Stimulated activated effector memory CD8-positive, alpha-beta T cell treated with anti-CD3 and anti-CD28 coated beads, Interleukin-12 subunit alpha, Interleukin-12 subunit beta, amount 100 ng/mL, for 72 hours (primary cell): ENCODE results near the gene CREB3.
A peak's percentile ranks its signal among the peaks of the same experiment; 100 is the strongest.

Experiments
- ATAC-seq: fragments of 150-1000 bp; cut with Tn5 transposase; 2 replicates; pipeline ENCODE4 v1.10.0; 2021
- DNase-seq, 2 donors: peaks; one replicate each; pipeline ENCODE4 v3.0.0; 2021 to 2022; ENCODE audit warnings: low spot score in 2 of 2
- H3K27ac Mint-ChIP-seq: one replicate; pipeline ENCODE4 v1.8.0; 2022; ENCODE audit warnings: mild to moderate bottlenecking, mixed read lengths
- H3K36me3 Mint-ChIP-seq: one replicate; pipeline ENCODE4 v1.8.0; 2022; ENCODE audit warnings: mild to moderate bottlenecking, mixed read lengths
- H3K4me1 Mint-ChIP-seq: one replicate; pipeline ENCODE4 v1.8.0; 2022; ENCODE audit warnings: mixed read lengths
- H3K4me3 Mint-ChIP-seq: one replicate; pipeline ENCODE4 v1.8.0; 2022; ENCODE audit warnings: mild to moderate bottlenecking, mixed read lengths
- H3K9me3 Mint-ChIP-seq: one replicate; pipeline ENCODE4 v1.8.0; 2022; ENCODE audit warnings: mixed read lengths

The CREB3 gene

DNA sequence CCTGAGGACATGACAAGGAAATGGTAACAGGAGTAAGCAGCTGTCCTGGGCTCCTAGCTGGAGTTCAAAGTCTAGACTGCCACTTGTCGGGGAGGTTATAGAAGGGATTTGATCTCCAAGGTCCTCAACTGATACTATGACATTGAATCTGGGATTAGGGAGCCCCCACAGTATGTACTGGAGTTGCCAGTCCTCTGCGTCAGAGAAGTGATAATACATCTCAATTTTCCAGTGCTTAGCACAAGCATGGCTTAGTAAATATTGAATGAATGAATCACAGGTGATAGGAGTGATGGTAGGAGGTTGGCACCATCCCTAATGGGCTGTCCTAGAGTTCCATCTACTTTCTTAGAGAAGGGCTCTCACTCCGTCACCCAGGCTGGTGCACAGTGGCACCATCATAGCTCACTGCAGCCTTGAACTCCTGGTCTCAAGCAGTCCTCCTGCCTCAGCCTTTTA, 36.5 kb upstream of the CREB3 start:
- no peaks in the 10 kb centered on the region for H3K9me3 Mint-ChIP-seq
- peaks cover 12% of the 10 kb centered on the region for H3K36me3 Mint-ChIP-seq
- H3K4me3 Mint-ChIP-seq: no peak overlapping the region
- peaks cover 31% of the 10 kb centered on the region for H3K4me1 Mint-ChIP-seq
- DNase-seq (no peak), ATAC-seq (no peak)
- peak overlapping the region; percentile 76 for H3K27ac Mint-ChIP-seq

DNA sequence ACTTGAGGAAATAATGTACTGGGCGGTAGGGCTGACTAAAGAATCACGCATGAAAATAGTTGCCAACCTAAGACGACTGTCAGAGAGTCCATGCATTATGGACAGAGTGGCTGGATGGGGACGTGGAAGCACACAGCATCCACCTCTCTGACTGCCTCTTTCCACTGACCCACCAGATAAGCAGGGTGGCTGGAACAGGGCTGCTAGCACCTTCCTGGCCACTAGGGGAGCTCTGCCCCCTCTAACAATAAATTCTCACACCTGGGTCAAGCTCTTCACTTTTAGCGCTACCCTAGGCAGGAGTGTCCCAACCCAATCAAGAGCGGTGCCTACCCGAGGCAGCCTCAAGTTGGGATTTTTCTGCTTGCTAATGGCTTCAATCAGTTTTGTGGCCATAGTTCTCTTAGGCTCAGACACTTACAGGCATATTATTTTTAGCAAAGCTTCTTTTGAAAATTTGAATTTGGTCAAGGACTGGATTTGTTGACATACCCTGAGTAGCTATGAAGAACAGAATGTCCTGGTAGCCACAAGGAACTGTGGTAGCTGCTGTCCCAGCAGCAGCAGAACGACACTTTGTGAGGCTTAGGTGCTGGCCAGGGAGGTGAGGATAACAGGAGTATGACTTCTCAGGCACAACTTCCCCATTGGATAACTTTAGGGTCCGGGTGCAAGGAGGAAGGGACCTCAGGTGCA, 35.8 kb upstream of the CREB3 start:
- Mint-ChIP-seq H3K27ac (peak overlapping the region; percentile 76), H3K4me3 (no peak overlapping the region), H3K36me3 (peaks cover 10% of the 10 kb centered on the region), H3K9me3 (no peaks in the 10 kb centered on the region), H3K4me1 (peaks cover 24% of the 10 kb centered on the region)
- peak; percentile 87 for ATAC-seq
- peak; percentile 45 to 75 for DNase-seq

DNA sequence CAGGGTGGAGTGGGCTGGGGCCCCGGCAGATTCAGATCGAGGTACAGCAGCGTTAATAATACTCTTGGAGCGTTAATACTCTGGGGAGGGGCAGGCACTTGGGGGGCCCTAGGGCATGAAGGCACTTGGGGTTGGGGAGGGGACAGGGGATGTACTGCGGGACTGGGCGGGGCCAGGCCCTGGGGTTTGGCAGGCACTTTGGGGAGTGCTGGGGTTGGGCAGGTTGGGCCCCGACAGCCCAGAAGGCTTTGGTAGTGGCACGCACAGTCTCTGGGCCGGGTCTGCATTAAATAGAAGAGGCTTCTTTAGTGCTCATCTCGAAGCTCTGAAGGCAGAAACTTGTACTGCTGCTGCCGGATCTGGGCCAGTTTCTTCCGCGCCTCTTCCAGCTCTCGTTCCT, 35.0 kb upstream of the CREB3 start:
- peaks cover 4% of the 10 kb centered on the region for H3K36me3 Mint-ChIP-seq
- DNase-seq (no peak), ATAC-seq (peak; percentile 5)
- H3K27ac Mint-ChIP-seq: peak overlapping the region; percentile 76
- no peaks in the 10 kb centered on the region for H3K9me3 Mint-ChIP-seq
- no peak overlapping the region for H3K4me3 Mint-ChIP-seq
- H3K4me1 Mint-ChIP-seq: peaks cover 18% of the 10 kb centered on the region

DNA sequence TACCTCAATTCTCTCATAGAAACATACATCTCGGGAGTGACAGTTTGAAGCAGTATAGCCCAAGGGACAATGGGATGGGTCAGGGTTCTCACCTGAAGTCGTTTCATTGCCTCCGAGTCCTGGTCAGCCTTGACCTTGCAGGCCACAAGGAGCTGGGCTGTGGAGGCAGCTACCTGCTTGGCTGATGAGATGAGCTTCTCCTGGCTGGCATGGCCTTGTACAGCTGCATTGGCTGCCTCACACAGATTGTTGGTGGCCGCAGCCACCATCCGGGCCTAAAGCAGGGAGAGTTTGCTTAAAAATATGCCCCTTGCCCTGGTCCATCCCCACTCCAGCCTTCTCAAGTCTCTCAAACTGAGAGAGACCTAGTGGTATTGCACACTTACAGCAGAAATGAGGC, 34.2 kb upstream of the CREB3 start:
- Mint-ChIP-seq H3K27ac (peak overlapping the region; percentile 76), H3K9me3 (no peaks in the 10 kb centered on the region), H3K36me3 (peaks cover 3% of the 10 kb centered on the region), H3K4me1 (peaks cover 23% of the 10 kb centered on the region), H3K4me3 (no peak overlapping the region)
- DNase-seq: no peak
- ATAC-seq: no peak

DNA sequence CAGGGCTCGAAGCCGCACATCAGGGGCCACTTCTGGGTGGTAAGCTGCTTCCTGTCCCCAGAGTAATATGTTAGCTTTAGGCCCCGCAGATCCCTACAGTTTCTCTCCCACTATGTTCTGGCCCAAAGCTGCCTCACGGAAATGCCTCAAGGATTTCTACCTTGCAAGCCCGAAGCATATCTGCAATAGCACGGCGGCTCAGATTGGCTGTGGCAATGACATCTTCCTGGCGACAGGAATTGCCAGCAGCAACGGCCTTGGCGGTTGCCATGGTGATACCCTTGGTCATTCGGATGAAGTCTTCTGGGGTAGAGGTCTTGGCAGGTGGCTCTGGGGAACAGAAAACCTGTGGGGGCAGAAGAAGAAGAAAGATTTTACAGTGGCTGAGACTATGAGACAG, 32.4 kb upstream of the CREB3 start:
- no peak overlapping the region for H3K27ac Mint-ChIP-seq
- H3K4me1 Mint-ChIP-seq: peaks cover 23% of the 10 kb centered on the region
- no peaks in the 10 kb centered on the region for H3K9me3 Mint-ChIP-seq
- H3K4me3 Mint-ChIP-seq: no peak overlapping the region
- H3K36me3 Mint-ChIP-seq: no peaks in the 10 kb centered on the region
- ATAC-seq: no peak
- no peak for DNase-seq

DNA sequence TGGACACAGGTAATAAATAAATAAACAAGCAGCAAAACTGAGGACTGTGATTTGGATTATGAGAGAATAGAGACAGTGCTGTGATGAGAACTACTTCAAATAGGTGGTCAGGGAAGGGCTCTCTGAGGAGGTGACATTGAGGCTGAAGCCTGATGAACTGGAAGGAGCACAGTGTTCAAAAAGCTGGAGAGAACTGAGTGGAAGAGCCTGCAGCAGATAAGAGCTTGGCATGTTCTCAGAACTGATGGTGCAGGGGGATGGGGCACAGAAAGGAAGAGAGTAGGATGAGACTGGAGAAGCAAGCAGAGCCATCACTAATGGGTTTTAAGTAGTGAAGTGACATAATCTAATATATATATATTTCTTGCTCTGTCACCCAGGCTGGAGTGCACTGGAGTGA, 31.5 kb upstream of the CREB3 start:
- no peaks in the 10 kb centered on the region for H3K9me3 Mint-ChIP-seq
- no peak for ATAC-seq
- H3K4me1 Mint-ChIP-seq: peaks cover 23% of the 10 kb centered on the region
- H3K36me3 Mint-ChIP-seq: no peaks in the 10 kb centered on the region
- no peak for DNase-seq
- no peak overlapping the region for H3K4me3 Mint-ChIP-seq
- H3K27ac Mint-ChIP-seq: no peak overlapping the region

DNA sequence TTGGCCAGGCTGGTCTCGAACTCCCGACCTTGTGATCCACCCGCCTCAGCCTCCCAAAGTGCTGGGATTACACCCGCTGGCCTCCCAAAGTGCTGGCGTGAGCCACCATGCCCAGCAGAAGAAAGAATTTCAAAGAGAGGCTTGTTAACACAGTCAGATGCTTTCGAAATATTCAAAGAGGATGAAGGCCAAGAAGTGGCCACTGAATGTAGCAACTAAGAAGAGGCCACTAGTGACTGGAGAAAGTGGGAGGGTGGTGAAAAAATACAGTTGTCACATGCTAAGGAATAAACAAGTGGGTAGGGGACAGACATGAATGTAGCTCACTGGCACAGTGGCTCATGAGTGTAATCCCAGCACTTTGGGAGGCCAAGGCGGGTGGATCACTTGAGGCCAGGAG, 29.8 kb upstream of the CREB3 start:
- H3K4me1 Mint-ChIP-seq: peaks cover 20% of the 10 kb centered on the region
- DNase-seq (no peak), ATAC-seq (no peak)
- no peak overlapping the region for H3K4me3 Mint-ChIP-seq
- H3K27ac Mint-ChIP-seq: peak overlapping the region; percentile 76
- no peaks in the 10 kb centered on the region for H3K36me3 Mint-ChIP-seq
- no peaks in the 10 kb centered on the region for H3K9me3 Mint-ChIP-seq

DNA sequence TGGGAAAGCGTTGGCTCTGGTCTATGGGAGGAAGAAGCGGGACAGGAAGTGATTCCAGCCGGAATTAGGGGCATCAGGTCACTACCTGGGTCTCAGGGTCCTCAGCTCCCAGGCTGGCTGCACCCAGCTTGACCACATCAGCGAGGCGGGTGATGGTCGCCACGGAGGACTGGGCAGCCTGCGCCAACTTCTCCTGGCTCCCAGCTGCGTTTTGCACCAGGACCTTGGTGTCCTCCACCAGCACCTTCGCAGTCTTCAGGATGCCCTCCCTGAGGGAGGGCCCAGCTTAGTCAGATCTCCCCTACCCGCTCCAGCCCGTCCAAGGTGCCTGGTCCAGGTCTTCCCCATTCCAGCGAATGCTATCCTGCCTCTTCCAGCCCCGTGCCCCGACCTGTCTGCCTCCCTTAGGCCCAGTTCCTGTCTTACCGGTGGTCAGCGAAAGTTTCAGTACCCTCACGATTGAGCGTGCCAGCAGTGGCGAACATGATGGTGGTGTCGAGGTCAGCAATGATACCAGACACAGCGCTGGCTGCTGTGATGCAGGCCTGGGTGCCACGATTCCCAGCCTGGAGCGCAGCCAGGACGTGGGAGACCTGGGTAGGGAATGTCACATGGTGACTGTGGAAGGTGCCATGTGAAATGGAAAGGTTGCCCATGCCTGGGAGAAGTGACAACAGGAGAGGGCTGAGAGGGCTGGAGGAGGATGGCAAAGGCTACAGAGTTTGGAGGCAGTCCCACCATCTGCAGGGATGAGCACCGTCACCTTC, 28.4 kb upstream of the CREB3 start:
- peak overlapping the region; percentile 67 for H3K27ac Mint-ChIP-seq
- no peaks in the 10 kb centered on the region for H3K9me3 Mint-ChIP-seq
- peaks cover 18% of the 10 kb centered on the region for H3K4me1 Mint-ChIP-seq
- H3K36me3 Mint-ChIP-seq: no peaks in the 10 kb centered on the region
- ATAC-seq: no peak
- H3K4me3 Mint-ChIP-seq: no peak overlapping the region
- no peak for DNase-seq

DNA sequence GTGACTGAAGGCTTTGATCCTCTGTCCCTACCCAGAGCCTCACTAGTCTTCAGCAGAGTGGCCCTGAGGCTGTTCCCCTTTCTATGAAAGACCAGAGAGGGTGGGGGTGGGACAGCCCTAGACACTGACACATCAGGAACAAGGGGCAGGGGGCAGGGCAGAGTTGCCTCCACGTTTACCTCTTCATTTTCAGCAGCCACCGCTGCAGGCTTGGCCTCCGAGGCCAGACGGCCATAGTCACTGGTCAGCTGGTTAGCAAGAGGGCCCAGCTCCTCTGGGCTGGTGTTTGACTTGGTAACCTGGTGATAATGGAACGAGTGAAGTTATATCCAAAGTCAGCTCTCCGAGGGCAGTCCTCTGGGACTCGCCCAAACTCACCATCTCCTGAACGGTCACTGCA, 27.1 kb upstream of the CREB3 start:
- Mint-ChIP-seq H3K4me3 (no peak overlapping the region), H3K36me3 (no peaks in the 10 kb centered on the region)

DNA sequence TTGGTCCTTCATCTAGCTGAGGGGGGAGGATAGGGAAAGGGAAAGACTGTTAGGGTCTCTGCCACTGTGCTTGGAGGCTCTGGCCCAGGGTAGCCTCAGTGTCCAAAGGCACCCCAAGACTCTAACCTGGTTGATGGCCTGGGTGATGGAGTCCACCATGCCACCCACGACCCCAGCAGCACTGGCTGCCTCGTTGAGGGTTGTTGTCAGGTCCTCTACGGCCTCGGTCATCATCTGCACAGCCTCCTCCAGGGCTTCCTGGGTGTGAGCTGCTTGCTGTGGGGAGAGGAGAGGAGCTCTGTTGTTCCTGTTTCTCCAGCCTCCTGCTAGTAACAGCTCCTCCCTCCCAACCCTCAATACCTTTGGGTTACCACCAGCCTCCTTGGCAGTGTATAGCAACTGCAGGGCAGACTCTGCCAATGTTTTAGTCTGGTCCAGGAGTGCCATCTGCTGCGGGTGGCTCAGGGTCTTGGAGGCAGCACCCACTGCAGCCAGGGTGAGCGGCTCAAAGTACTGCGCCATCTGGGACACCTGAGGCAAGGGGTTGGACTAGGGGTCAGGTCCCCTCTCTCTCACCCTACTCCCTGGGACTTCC, 26.5 kb upstream of the CREB3 start:
- no peak for ATAC-seq
- Mint-ChIP-seq H3K27ac (peak overlapping the region; percentile 89), H3K9me3 (no peaks in the 10 kb centered on the region), H3K4me3 (no peak overlapping the region), H3K4me1 (peaks cover 18% of the 10 kb centered on the region), H3K36me3 (no peaks in the 10 kb centered on the region)
- no peak for DNase-seq

More for the DNA sequence above, 27.1 kb upstream of the CREB3 start:
- Mint-ChIP-seq H3K9me3 (no peaks in the 10 kb centered on the region), H3K27ac (peak overlapping the region; percentile 89), H3K4me1 (peaks cover 18% of the 10 kb centered on the region)
- no peak for DNase-seq
- no peak for ATAC-seq

DNA sequence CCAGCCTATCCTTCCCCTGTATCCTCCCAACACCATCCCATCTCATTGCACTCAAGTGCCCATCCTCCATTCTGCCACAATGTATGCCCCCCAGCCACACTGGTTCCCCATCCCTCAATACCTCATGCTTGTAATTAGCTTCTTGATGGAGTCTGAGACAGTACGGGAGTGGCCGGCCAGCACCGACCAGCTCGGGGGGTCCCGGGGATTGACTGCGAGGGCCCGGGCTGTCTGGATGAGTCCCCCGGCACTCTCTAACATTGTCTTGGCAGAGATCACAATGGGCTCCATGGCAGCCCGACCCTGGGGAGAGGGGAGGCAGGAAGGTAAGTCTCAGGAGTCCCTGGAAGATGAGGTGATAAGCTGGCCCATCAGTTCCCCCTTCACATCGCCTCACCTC, 25.5 kb upstream of the CREB3 start:
- Mint-ChIP-seq H3K27ac (peak overlapping the region; percentile 89), H3K36me3 (no peaks in the 10 kb centered on the region)

DNA sequence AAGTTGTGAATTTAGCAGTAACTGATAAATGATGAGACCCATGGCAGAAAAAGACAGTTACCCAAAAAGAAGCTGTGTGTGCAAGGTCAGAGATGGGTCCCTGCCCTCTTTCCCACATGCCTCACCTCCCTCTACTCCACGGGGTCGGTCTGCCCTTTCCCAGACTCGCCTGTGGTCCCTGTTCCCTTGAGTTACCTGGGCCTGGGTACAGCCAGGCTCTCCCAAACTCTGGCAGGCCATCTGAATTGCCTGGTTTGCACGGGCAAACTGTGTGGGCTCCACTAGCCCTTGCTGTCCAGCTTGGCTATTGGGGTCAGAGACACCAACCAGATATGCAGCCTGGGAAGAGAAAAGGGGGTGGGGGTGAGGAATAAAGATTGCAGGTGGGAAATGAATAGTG, 24.3 kb upstream of the CREB3 start:
- Mint-ChIP-seq H3K4me3 (no peak overlapping the region), H3K36me3 (no peaks in the 10 kb centered on the region), H3K4me1 (peaks cover 22% of the 10 kb centered on the region), H3K27ac (no peak overlapping the region), H3K9me3 (no peaks in the 10 kb centered on the region)
- DNase-seq (no peak), ATAC-seq (no peak)

More for the DNA sequence above, 25.5 kb upstream of the CREB3 start:
- DNase-seq (no peak), ATAC-seq (no peak)
- Mint-ChIP-seq H3K4me3 (no peak overlapping the region), H3K9me3 (no peaks in the 10 kb centered on the region), H3K4me1 (peaks cover 24% of the 10 kb centered on the region)

DNA sequence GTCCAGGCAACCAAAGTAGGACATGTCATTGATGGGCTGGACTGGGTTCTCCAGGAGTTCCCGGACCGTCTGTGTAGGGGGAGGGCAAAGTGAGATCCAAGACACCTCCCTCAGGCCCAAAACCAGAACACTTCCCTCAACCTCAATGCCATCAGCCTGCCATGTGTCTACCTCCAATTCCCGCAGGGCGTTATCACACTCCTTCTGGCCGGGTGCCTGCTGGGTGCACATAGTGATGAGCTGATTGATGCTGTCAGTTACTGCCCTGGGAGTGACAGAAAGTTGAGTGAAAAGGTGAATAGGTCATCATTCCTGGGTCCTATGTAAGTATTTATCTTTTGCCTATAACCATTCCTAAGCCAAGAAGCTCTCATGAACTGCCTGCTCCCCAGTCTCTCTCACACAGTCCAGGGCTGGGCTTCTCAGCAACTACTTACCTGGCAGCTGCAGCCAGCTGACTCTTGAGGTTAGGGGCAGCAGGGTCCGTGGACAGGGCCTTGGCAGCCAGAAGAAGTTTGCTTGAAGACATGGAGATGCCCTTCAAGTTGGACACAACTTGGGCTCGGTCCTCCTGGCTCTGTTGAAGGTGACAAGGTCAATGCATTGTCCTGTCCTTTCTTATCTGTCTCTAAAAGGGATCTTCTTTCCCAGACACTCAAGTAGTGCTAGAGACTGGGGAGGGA, 21.5 kb upstream of the CREB3 start:
- Mint-ChIP-seq H3K4me3 (no peak overlapping the region), H3K36me3 (no peaks in the 10 kb centered on the region), H3K27ac (peak overlapping the region; percentile 71), H3K4me1 (peaks cover 27% of the 10 kb centered on the region), H3K9me3 (no peaks in the 10 kb centered on the region)
- DNase-seq: no peak
- ATAC-seq: no peak

DNA sequence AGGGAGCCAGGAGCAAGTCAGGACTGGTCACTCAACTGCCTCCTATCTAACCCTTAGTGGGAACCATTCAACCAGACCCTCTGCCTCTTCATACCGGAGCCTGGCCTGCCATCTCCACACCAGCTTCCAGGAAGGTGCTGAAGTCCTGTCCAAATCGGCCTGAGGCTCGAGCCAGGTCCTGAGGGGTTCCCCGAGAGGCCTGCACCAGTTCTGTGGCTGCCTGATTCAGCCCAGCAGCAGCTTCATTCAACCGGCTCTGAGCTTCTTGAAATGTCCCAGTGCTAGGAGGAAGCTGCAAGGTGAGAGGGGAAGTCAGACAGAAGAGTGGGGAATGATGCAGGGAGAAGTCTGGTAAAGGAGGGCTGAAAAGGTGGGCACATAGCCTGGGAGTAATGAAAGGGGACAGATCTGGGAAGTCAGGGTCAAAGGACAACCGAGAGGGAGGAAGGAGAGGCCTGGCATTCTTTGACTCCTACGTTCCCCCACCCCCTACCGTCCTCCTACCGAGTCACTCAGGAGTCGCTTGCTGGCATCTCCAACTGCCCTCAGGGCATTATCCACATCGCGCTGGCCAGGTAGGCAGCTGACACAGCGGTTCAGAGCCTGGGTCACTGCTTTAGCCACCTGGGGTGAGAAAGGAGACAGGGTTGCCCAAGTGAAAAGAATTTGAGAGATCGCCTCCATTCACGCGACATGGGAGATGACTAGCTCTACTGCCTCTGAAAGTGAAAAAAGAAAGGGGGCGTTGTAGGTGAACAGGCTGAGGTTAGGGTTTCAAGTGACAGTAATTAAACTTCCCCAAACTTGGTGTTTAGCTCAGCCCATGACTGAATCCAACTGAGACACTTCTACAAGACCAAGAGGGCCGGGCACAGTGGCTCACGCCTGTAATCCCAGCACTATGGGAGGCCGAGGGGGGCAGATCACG, 20.7 kb upstream of the CREB3 start:
- no peak overlapping the region for H3K4me3 Mint-ChIP-seq
- no peaks in the 10 kb centered on the region for H3K9me3 Mint-ChIP-seq
- H3K27ac Mint-ChIP-seq: peak overlapping the region; percentile 71
- H3K36me3 Mint-ChIP-seq: no peaks in the 10 kb centered on the region
- peaks cover 29% of the 10 kb centered on the region for H3K4me1 Mint-ChIP-seq
- DNase-seq (no peak), ATAC-seq (peak; percentile 76)
